Measurements from ENCODE around the gene IGF2R.

- no peak for TF ChIP-seq MAX (IDR thresholded peaks at IDR 0.05)
- no peak for TF ChIP-seq TAF1 (IDR thresholded peaks at IDR 0.05; ENCODE audit: low read depth)
- no peak for TF ChIP-seq USF1 (IDR thresholded peaks at IDR 0.05)
- no peak for TF ChIP-seq FOXM1 (IDR thresholded peaks at IDR 0.05; ENCODE audit: borderline replicate concordance, low read depth)
- TF ChIP-seq EP300 (IDR thresholded peaks at IDR 0.05; ENCODE audit: borderline replicate concordance): no peak
Measured at GRCh38 chr6:160078883-160079685, 110.2 kb downstream of the IGF2R start.

All from Ishikawa (cell line).